ENCODE results near the gene FAM9A. TPM values are rescaled to one million over a fixed set of nuclear protein-coding genes. Genes with fewer than 3 reads are reported as not detected.

FAM9A gene
- total and polyA plus RNA-seq, 2 of the 13 experiments (the other 11 are each of a cell fraction or from before 2014, with no cell fraction given): not detected

- H3K27ac ChIP-seq (ENCODE audit: extremely low read length, insufficient read depth, low read length): no peak overlapping the region
- POLR2A ChIA-PET: no interaction called here
- 91% methylated on average over 10 of the region's 10 CpGs for WGBS (ENCODE audit: low lambda C conversion rate)
Observed at GRCh38 chrX:8845469-8845868, 44.3 kb upstream of the FAM9A start.

GRCh38 chrX:8845060-8845459, 43.9 kb upstream of the FAM9A start:
- no peak overlapping the region for H3K27ac ChIP-seq (ENCODE audit: extremely low read length, insufficient read depth, low read length)
- POLR2A ChIA-PET: no interaction called here
- TF ChIP-seq IKZF5 (CRISPR knock-in tag; IDR thresholded peaks at IDR 0.05) (no peak), ZBTB26 (CRISPR knock-in tag; IDR thresholded peaks at IDR 0.05; ENCODE audit: borderline replicate concordance) (no peak), TFDP2 (CRISPR knock-in tag; IDR thresholded peaks at IDR 0.05) (no peak), ZZZ3 (CRISPR knock-in tag; IDR thresholded peaks at IDR 0.05; ENCODE audit: borderline replicate concordance) (no peak), THRA (CRISPR knock-in tag; IDR thresholded peaks at IDR 0.05; ENCODE audit: borderline replicate concordance) (no peak), SKI (IDR thresholded peaks at IDR 0.05; ENCODE audit: partially characterized antibody) (no peak), TSC22D2 (CRISPR knock-in tag; IDR thresholded peaks at IDR 0.05; ENCODE audit: borderline replicate concordance) (no peak), GATA4 (IDR thresholded peaks at IDR 0.05; ENCODE audit: borderline replicate concordance, low read depth) (no peak), KLF6 (CRISPR knock-in tag; IDR thresholded peaks at IDR 0.05) (no peak)

More at GRCh38 chrX:8845469-8845868, 44.3 kb upstream of the FAM9A start:
- Histone ChIP-seq H3K79me2 (ENCODE audit: insufficient read depth, low read length) (no peaks in the 10 kb centered on the region), H3K36me3 (replicated peaks in 1 of 2; ENCODE audit: control insufficient read depth in 1 of 2, insufficient read depth in 2 of 2, low read length in 2 of 2) (no peaks in the 10 kb centered on the region), H3K9me3 (ENCODE audit: low read length) (no peaks in the 10 kb centered on the region), H3K4me1 (ENCODE audit: insufficient read depth, low read length) (peaks cover 23% of the 10 kb centered on the region), H3K9ac (ENCODE audit: insufficient read depth, low read depth, low read length) (no peak overlapping the region), H3K4me2 (ENCODE audit: low read depth, low read length) (no peak overlapping the region), H2AFZ (ENCODE audit: low read length) (no peak overlapping the region), H4K20me1 (ENCODE audit: insufficient read depth, low read length) (no peaks in the 10 kb centered on the region), H3K4me3 (replicated peaks in 1 of 3; ENCODE audit: insufficient read depth in 1 of 3, low read depth in 2 of 3, low read length in 3 of 3) (no peak overlapping the region), H3K27me3 (ENCODE audit: control insufficient read depth in 1 of 2, insufficient read depth in 2 of 2, low read length in 2 of 2) (no peaks in the 10 kb centered on the region)
- no peak for DNase-seq (ENCODE audit: low spot score)
- CTCF ChIA-PET (ENCODE audit: low intra/inter-chr PET ratio, low total read pairs): no interaction called here
- intact Hi-C loops (cut with micrococcal nuclease; ENCODE audit: unreplicated experiment) (no loop called here), in situ Hi-C loops (cut with HindIII; ENCODE audit: extremely low pct_ligation_motif_present, low pct_unique_long_range_greater_than_20kb) (no loop called here)
- no peak for ATAC-seq
- no TSS peak for BruUV-seq (replicated peaks)
- TF ChIP-seq ZNF512 (CRISPR knock-in tag; IDR thresholded peaks at IDR 0.05): no peak
- FAIRE-seq: no peak

More at GRCh38 chrX:8845060-8845459, 43.9 kb upstream of the FAM9A start:
- DNase-seq (ENCODE audit: low spot score): no peak
- no peak overlapping the region for H3K4me3 ChIP-seq (replicated peaks in 1 of 3; ENCODE audit: insufficient read depth in 1 of 3, low read depth in 2 of 3, low read length in 3 of 3)
- WGBS (ENCODE audit: low lambda C conversion rate): 88% methylated on average over 8 of the region's 11 CpGs
- intact Hi-C loops (cut with micrococcal nuclease; ENCODE audit: unreplicated experiment): no loop called here
- H3K9ac ChIP-seq (ENCODE audit: insufficient read depth, low read depth, low read length): no peak overlapping the region
- no peaks in the 10 kb centered on the region for H3K27me3 ChIP-seq (ENCODE audit: control insufficient read depth in 1 of 2, insufficient read depth in 2 of 2, low read length in 2 of 2)
- H3K4me1 ChIP-seq (ENCODE audit: insufficient read depth, low read length): peaks cover 19% of the 10 kb centered on the region
- no peak overlapping the region for H3K4me2 ChIP-seq (ENCODE audit: low read depth, low read length)
- no peaks in the 10 kb centered on the region for H4K20me1 ChIP-seq (ENCODE audit: insufficient read depth, low read length)
- no TSS peak for BruUV-seq (replicated peaks)
- H3K9me3 ChIP-seq (ENCODE audit: low read length): no peaks in the 10 kb centered on the region
- ATAC-seq: no peak
- FAIRE-seq: no peak
- no peak overlapping the region for H2AFZ ChIP-seq (ENCODE audit: low read length)
- H3K36me3 ChIP-seq (replicated peaks in 1 of 2; ENCODE audit: control insufficient read depth in 1 of 2, insufficient read depth in 2 of 2, low read length in 2 of 2): no peaks in the 10 kb centered on the region
- CTCF ChIA-PET (ENCODE audit: low intra/inter-chr PET ratio, low total read pairs): no interaction called here
- H3K79me2 ChIP-seq (ENCODE audit: insufficient read depth, low read length): no peaks in the 10 kb centered on the region
- in situ Hi-C loops (cut with HindIII; ENCODE audit: extremely low pct_ligation_motif_present, low pct_unique_long_range_greater_than_20kb): no loop called here

Data from HepG2 (cell line).